GM03348 (cell line): ENCODE measurements around the gene BFAR.
"Not testable (repeated sequence)": the region's sequence is repeated elsewhere in the genome, so short reads cannot be mapped to it uniquely, and the experiment has no call there.

Experiments used
- DNase-seq: peaks from one replicate; pipeline ENCODE4 v3.0.0; 2012; ENCODE audit warnings: low spot score

BFAR gene, protein sequence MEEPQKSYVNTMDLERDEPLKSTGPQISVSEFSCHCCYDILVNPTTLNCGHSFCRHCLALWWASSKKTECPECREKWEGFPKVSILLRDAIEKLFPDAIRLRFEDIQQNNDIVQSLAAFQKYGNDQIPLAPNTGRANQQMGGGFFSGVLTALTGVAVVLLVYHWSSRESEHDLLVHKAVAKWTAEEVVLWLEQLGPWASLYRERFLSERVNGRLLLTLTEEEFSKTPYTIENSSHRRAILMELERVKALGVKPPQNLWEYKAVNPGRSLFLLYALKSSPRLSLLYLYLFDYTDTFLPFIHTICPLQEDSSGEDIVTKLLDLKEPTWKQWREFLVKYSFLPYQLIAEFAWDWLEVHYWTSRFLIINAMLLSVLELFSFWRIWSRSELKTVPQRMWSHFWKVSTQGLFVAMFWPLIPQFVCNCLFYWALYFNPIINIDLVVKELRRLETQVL

GRCh38 chr16:14632693-14633569 is at the start of gene BFAR:
Gene BFAR, plus strand, starts transcription at chr16:14632951. Its CDS starts 11,396 bp downstream, at chr16:14644347.
- peak; percentile 99 for DNase-seq

DNA sequence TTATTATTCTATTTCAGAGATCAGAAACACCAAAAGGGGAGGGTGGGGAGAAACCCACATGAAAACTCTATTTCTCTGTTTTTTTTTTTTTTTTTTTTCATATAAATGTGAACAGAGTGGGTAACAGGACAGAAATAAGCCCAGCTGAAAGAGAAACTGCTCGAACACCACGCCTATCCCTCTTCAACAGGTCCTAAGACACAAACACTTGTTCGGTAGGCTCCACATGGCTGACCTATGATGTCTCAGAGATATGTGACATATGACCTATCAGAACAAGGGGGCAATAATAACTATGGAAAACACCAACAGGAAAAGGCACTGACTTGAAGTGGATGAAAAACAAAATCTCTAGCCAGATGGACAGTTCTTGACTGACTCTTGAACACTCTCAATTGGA is 47.5 kb upstream of the BFAR start:
- no peak for DNase-seq

DNA sequence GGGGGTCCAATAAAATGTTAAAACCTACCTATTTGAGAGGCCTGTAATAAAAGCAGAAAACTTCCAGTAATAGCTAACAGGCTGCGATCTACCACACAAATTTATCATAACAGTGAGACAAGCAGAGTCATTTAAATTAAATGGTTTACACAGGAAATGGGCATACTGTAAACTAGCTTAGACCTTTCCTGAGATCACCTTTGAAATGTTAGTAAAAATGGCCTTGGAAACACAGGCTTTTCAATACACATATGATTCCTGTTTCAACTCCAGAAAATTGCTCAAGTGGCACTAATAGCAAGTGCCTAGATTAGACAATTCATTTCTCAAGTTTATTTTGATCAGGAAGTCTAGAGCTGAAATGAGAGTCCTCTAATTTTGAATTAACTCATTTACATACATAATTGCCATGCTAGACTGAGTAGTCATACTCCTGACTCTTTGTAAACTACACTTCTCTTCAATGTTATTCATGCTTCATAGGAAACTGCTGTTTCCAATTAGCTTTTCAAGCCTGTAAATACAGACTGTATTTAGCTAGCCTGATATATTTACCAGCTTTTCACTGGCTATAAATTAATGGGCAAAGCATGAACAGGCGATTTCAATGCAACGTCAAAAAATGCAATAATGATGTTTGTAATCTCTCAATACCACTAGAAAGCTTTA is 46.0 kb upstream of the BFAR start:
- no peak for DNase-seq

- peak; percentile 56 for DNase-seq
Measured at GRCh38 chr16:14600164-14600563, 32.6 kb upstream of the BFAR start.

- no peak for DNase-seq
Measured at GRCh38 chr16:14602443-14602963, 30.2 kb upstream of the BFAR start.

DNA sequence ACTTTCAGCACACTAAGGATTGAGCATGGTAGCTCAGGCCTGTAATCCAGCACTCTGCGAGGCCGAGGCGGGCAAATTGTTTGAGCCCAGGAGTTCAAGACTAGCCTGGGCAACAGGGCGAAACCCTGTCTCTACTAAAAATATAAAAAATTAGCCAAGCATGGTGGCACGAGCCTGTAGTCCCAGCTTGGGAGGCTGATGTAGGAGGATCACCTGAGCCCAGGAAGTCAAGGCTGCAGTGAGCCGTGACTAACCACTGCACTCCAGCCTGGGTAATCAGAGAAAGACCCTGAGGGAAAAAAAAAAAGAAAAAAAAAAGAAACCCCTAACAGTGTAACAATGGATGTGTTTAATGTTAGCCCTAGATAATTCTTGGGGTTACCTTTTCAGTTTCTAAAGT is 26.6 kb upstream of the BFAR start:
- no peak for DNase-seq

DNA sequence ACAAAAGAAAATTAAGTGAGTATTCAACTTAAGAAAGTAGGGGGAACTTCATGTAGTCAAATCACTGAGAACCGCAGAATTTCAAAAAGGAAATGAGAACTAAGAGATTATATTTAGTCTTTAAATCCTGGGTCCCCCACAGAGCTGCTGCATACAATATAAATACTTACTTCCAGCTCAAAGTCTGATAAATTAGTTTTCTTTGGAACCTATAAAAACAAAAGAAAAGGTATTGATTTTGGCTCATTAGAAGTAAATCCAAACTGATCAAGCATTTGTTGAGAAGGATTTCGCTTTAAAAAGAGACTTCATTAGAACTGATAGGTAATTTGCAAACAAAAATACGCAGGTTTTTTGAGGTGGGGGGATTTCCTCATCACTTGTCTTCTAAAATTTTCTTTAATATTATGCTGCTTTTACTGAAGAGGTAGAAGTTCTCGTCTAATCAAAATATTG is 24.6 kb upstream of the BFAR start:
- no peak for DNase-seq

DNA sequence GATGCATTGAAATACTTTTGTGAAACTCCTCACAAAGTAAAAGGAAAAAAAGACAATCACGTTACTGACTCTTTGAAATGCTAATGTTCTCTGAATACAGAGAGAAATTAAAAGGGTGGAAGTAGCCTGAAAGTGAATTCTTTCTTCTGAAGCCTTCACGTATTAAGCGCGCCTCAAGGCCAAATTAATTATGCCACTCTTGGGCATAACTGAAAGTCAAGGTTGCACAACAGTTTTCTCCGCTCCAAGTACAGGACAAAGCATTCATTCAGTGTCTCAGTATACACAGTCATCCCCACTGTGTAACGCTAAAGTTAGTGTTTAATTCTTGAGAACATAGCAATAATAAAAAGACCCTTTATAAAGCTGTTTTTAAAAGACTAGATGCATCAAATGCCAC is 24.1 kb upstream of the BFAR start:
- DNase-seq: no peak

DNA sequence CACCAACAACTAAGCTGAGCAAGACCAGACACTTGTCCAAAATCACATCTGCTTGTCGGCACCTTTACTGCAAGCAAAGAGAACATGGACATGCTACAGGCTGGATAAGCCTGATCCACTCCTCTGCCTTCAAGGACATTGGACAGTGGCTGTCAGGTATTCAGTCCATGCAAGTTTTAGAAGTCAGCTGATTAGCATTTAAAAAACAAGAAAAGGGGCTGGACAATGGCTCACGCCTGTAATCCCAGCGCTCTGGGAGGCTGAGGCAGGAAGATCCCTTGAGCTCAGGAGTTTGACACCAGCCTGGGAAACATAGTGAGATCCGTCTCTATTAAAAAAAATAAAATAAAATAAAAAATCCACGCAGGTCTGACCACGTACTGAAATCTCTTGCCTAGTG is 23.0 kb upstream of the BFAR start:
- DNase-seq: no peak

- DNase-seq: no peak
Measured at GRCh38 chr16:14611660-14612059, 21.1 kb upstream of the BFAR start.

DNA sequence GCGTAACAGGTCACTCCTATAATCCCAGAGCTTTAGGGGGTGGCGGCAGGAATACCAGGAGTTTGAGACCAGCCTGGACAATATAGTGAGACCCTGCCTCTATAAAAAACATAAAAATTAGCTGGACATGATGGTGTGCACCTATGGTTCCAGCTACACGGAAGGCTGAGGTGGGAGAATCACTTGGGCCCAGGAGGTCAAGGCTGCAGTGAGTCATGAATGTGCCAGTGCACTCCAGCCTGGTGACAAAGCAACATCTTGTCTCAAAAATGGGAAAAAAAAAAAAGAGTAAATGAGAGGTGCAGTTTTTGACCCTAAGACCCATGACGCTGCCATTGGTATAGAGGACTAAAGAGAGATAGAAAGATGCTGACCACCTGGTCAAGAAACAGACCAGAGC is 18.8 kb upstream of the BFAR start:
- DNase-seq: no peak

GRCh38 chr16:14616280-14616679 is 16.5 kb upstream of the BFAR start:
- no peak for DNase-seq

DNA sequence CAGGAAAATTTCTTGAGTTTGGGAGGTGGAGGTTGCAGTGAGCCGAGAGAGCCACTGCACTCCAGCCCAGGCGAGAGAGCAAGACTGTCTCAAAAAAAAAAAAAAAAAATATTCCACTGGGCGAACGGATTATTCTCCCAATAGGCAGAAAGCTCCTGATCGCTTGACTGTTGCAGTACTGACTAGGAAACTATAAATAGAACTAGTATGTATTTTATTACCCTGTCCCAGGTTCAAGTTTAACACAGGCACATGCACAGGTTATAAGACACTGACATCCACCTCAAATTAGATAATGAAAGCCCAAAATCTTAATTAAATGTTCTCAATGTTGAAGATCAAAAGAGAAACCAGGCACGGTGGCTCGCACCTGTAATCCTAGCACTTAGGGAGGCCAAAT is 14.2 kb upstream of the BFAR start:
- DNase-seq: no peak

DNA sequence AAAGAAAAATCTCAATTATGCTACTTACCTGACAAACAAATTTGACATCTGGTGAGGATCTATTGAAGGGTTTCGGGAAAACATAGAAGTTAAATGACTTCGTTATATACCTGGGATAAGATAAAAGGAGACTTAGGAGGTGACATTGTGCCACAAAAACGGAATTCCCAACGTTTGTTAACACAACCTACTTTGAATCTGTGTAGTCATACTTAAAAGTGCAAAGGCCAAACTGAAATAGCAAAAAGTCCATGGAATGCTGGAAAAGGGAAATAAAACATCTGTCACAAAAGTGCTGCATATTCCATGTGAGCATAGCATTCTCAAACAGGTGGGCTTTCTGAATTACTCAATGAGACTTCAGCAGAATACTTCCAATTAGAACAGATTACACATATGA is 5.7 kb upstream of the BFAR start:
- DNase-seq: no peak

- no peak for DNase-seq
Measured at GRCh38 chr16:14628806-14629611, 3.7 kb upstream of the BFAR start.

GRCh38 chr16:14629612-14629918 is 3.2 kb upstream of the BFAR start:
- DNase-seq: peak; percentile 35

GRCh38 chr16:14629919-14630619 is 2.7 kb upstream of the BFAR start, which contains the start of gene PARN:
Gene PARN, minus strand, starts transcription at chr16:14630260. Its CDS starts 135 bp downstream, at chr16:14630125.
- DNase-seq: peak; percentile 99

- DNase-seq: not testable (repeated sequence)
Measured at GRCh38 chr16:14630620-14631330, 2.0 kb upstream of the BFAR start.

GRCh38 chr16:14634389-14634725 is 1.6 kb downstream of the BFAR start:
- DNase-seq: no peak
